Activated naive CD4-positive, alpha-beta T cell treated with anti-CD3 and anti-CD28 coated beads, Interleukin-2, amount 10 ng/mL, durations not matched to agents 7 days and 5 days (primary cell): Measurements from ENCODE around the gene TBL1XR1.
"Not testable (repeated sequence)": the region's sequence is repeated elsewhere in the genome, so short reads cannot be mapped to it uniquely, and the experiment has no call there.

Experiments
- CTCF ChIA-PET: fragments of 350-600 bp; sonication (Branson Sonifier 250); formaldehyde crosslinking; loops from one replicate; lab custom pipeline; 2021; ENCODE audit warnings: antibody characterized with exemption; lab: Charles Lee
- DNase-seq: peaks from one replicate; pipeline ENCODE4 v3.0.0-alpha.2; 2020
- H3K27ac Mint-ChIP-seq: one replicate; pipeline ENCODE4 v1.8.0; 2021; ENCODE audit warnings: mild to moderate bottlenecking, moderate library complexity, mixed read lengths
- H3K27me3 Mint-ChIP-seq: one replicate; pipeline ENCODE4 v1.8.0; 2021; ENCODE audit warnings: mild to moderate bottlenecking, mixed read lengths
- H3K36me3 Mint-ChIP-seq: one replicate; pipeline ENCODE4 v1.8.0; 2021; ENCODE audit warnings: mixed read lengths
- H3K4me1 Mint-ChIP-seq: one replicate; pipeline ENCODE4 v1.8.0; 2021; ENCODE audit warnings: mixed read lengths
- H3K4me3 Mint-ChIP-seq: one replicate; pipeline ENCODE4 v1.8.0; 2021; ENCODE audit warnings: mild to moderate bottlenecking, moderate library complexity, mixed read lengths
- H3K9me3 Mint-ChIP-seq: one replicate; pipeline ENCODE4 v1.8.0; 2021; ENCODE audit warnings: mixed read lengths

The TBL1XR1 gene

GRCh38 chr3:177150970-177151627 is 46.2 kb downstream of the TBL1XR1 start:
- DNase-seq = no peak
- peaks cover 39% of the 10 kb centered on the region for H3K4me1 Mint-ChIP-seq
- H3K27me3 Mint-ChIP-seq = no peaks in the 10 kb centered on the region
- CTCF ChIA-PET = interaction anchor here (0.6 to 1.1 kb wide), 2 partner anchors 86 to 759 kb away, joined by 3 to 4 read pairs; no protein-coding TSS in a partner anchor
- H3K27ac Mint-ChIP-seq = no peak overlapping the region
- no peaks in the 10 kb centered on the region for H3K9me3 Mint-ChIP-seq
- H3K4me3 Mint-ChIP-seq = no peak overlapping the region
- H3K36me3 Mint-ChIP-seq = peaks cover 10% of the 10 kb centered on the region

- Mint-ChIP-seq H3K27ac (no peak overlapping the region), H3K36me3 (peaks cover 17% of the 10 kb centered on the region), H3K4me3 (no peak overlapping the region), H3K27me3 (no peaks in the 10 kb centered on the region), H3K9me3 (no peaks in the 10 kb centered on the region), H3K4me1 (peaks cover 46% of the 10 kb centered on the region)
- no peak for DNase-seq
- CTCF ChIA-PET = no interaction called here
These were observed 46.9 kb downstream of the TBL1XR1 start for GRCh38 chr3:177150218-177150916.

- no peaks in the 10 kb centered on the region for H3K9me3 Mint-ChIP-seq
- CTCF ChIA-PET = no interaction called here
- peaks cover 17% of the 10 kb centered on the region for H3K36me3 Mint-ChIP-seq
- no peak overlapping the region for H3K27ac Mint-ChIP-seq
- peaks cover 54% of the 10 kb centered on the region for H3K4me1 Mint-ChIP-seq
- no peak overlapping the region for H3K4me3 Mint-ChIP-seq
- H3K27me3 Mint-ChIP-seq = no peaks in the 10 kb centered on the region
- no peak for DNase-seq
These were observed 48.2 kb downstream of the TBL1XR1 start for GRCh38 chr3:177149106-177149505.

GRCh38 chr3:177147790-177148189 is 49.5 kb downstream of the TBL1XR1 start:
- Mint-ChIP-seq H3K27ac (no peak overlapping the region), H3K27me3 (no peaks in the 10 kb centered on the region), H3K9me3 (no peaks in the 10 kb centered on the region), H3K4me3 (no peak overlapping the region), H3K36me3 (peaks cover 25% of the 10 kb centered on the region), H3K4me1 (peaks cover 66% of the 10 kb centered on the region)
- DNase-seq = no peak
- CTCF ChIA-PET = interaction anchor here (1.0 kb wide), 1 partner anchor 21 kb away, joined by 4 read pairs; no protein-coding TSS in a partner anchor

- Mint-ChIP-seq H3K4me3 (no peak overlapping the region), H3K4me1 (peaks cover 67% of the 10 kb centered on the region), H3K27ac (peak overlapping the region; percentile 65), H3K27me3 (no peaks in the 10 kb centered on the region), H3K9me3 (no peaks in the 10 kb centered on the region), H3K36me3 (peaks cover 24% of the 10 kb centered on the region)
- no peak for DNase-seq
- CTCF ChIA-PET = no interaction called here
These were observed 50.6 kb downstream of the TBL1XR1 start for GRCh38 chr3:177146646-177147045.

- H3K4me1 Mint-ChIP-seq = peaks cover 62% of the 10 kb centered on the region
- H3K9me3 Mint-ChIP-seq = no peaks in the 10 kb centered on the region
- no peak for DNase-seq
- peak overlapping the region; percentile 87 for H3K27ac Mint-ChIP-seq
- H3K36me3 Mint-ChIP-seq = peaks cover 24% of the 10 kb centered on the region
- no peak overlapping the region for H3K4me3 Mint-ChIP-seq
- CTCF ChIA-PET = interaction anchor here (0.7 to 0.8 kb wide), 2 partner anchors 192 to 282 kb away, joined by 3 to 4 read pairs; no protein-coding TSS in a partner anchor
- H3K27me3 Mint-ChIP-seq = no peaks in the 10 kb centered on the region
These were observed 51.3 kb downstream of the TBL1XR1 start for GRCh38 chr3:177145954-177146353.

GRCh38 chr3:177145381-177145780 is 51.9 kb downstream of the TBL1XR1 start:
- CTCF ChIA-PET = interaction anchor here (0.7 to 0.8 kb wide), 2 partner anchors 192 to 282 kb away, joined by 3 to 4 read pairs; no protein-coding TSS in a partner anchor
- no peak for DNase-seq
- Mint-ChIP-seq H3K27ac (peak overlapping the region; percentile 87), H3K9me3 (no peaks in the 10 kb centered on the region), H3K4me3 (no peak overlapping the region), H3K36me3 (peaks cover 24% of the 10 kb centered on the region), H3K27me3 (no peaks in the 10 kb centered on the region), H3K4me1 (peaks cover 59% of the 10 kb centered on the region)

- peaks cover 60% of the 10 kb centered on the region for H3K4me1 Mint-ChIP-seq
- no peak overlapping the region for H3K4me3 Mint-ChIP-seq
- CTCF ChIA-PET = no interaction called here
- peak overlapping the region; percentile 87 for H3K27ac Mint-ChIP-seq
- H3K9me3 Mint-ChIP-seq = no peaks in the 10 kb centered on the region
- no peak for DNase-seq
- H3K36me3 Mint-ChIP-seq = peaks cover 24% of the 10 kb centered on the region
- H3K27me3 Mint-ChIP-seq = no peaks in the 10 kb centered on the region
These were observed 52.4 kb downstream of the TBL1XR1 start for GRCh38 chr3:177144922-177145321.

GRCh38 chr3:177141899-177142646 is 55.2 kb downstream of the TBL1XR1 start:
- no peaks in the 10 kb centered on the region for H3K9me3 Mint-ChIP-seq
- H3K4me3 Mint-ChIP-seq = no peak overlapping the region
- H3K4me1 Mint-ChIP-seq = peaks cover 77% of the 10 kb centered on the region
- CTCF ChIA-PET = interaction anchor here (1.4 kb wide), 1 partner anchor 18 kb away, joined by 3 read pairs; no protein-coding TSS in a partner anchor
- no peaks in the 10 kb centered on the region for H3K27me3 Mint-ChIP-seq
- H3K36me3 Mint-ChIP-seq = peaks cover 41% of the 10 kb centered on the region
- peak overlapping the region; percentile 49 for H3K27ac Mint-ChIP-seq
- DNase-seq = no peak

GRCh38 chr3:177141471-177141870 is 55.8 kb downstream of the TBL1XR1 start:
- Mint-ChIP-seq H3K9me3 (no peaks in the 10 kb centered on the region), H3K27ac (peak overlapping the region; percentile 49), H3K36me3 (peaks cover 42% of the 10 kb centered on the region), H3K27me3 (no peaks in the 10 kb centered on the region), H3K4me3 (no peak overlapping the region), H3K4me1 (peaks cover 74% of the 10 kb centered on the region)
- CTCF ChIA-PET = interaction anchor here (0.6 to 1.4 kb wide), 2 partner anchors 19 to 43 kb away, joined by 3 read pairs; no protein-coding TSS in a partner anchor
- no peak for DNase-seq

- not testable (repeated sequence) for H3K4me3 Mint-ChIP-seq
- DNase-seq = peak; percentile 57
These were observed 58.1 kb downstream of the TBL1XR1 start for GRCh38 chr3:177139220-177139619.

GRCh38 chr3:177137774-177138705 is 59.2 kb downstream of the TBL1XR1 start:
- peaks cover 52% of the 10 kb centered on the region for H3K4me1 Mint-ChIP-seq
- no peak for DNase-seq
- peaks cover 34% of the 10 kb centered on the region for H3K36me3 Mint-ChIP-seq
- peak overlapping the region; percentile 42 for H3K27ac Mint-ChIP-seq
- no peaks in the 10 kb centered on the region for H3K27me3 Mint-ChIP-seq
- H3K9me3 Mint-ChIP-seq = no peaks in the 10 kb centered on the region
- CTCF ChIA-PET = no interaction called here
- H3K4me3 Mint-ChIP-seq = no peak overlapping the region

More at GRCh38 chr3:177139220-177139619, 58.1 kb downstream of the TBL1XR1 start:
- CTCF ChIA-PET = interaction anchor here (0.5 to 1.1 kb wide), 2 partner anchors 18 to 89 kb away, joined by 3 read pairs; no protein-coding TSS in a partner anchor
- Mint-ChIP-seq H3K4me1 (peaks cover 58% of the 10 kb centered on the region), H3K27ac (peak overlapping the region; percentile 77), H3K36me3 (peaks cover 35% of the 10 kb centered on the region)
- not testable (repeated sequence) for H3K9me3 Mint-ChIP-seq, H3K27me3 Mint-ChIP-seq

GRCh38 chr3:177136741-177137140 is 60.5 kb downstream of the TBL1XR1 start:
- Mint-ChIP-seq H3K27ac (no peak overlapping the region), H3K9me3 (no peaks in the 10 kb centered on the region), H3K4me1 (peaks cover 51% of the 10 kb centered on the region), H3K4me3 (no peak overlapping the region), H3K27me3 (no peaks in the 10 kb centered on the region), H3K36me3 (peaks cover 39% of the 10 kb centered on the region)
- CTCF ChIA-PET = no interaction called here
- no peak for DNase-seq
